Activated T-cell treated with anti-CD3 and anti-CD28 coated beads, Interleukin-2, amount 50 U/mL, for 4 hours (primary cell): ENCODE results near the gene NTRK2. TPM values are rescaled to one million over a fixed set of nuclear protein-coding genes. Genes with fewer than 3 reads are reported as not detected.

Experiments used
- ATAC-seq, 2 donors: fragments of 200-7000 bp; cut with Tn5 transposase; one replicate each; pipeline ENCODE4 v1.10.0; 2021
- DNase-seq: peaks from one replicate; pipeline ENCODE4 v3.0.0-alpha.2; 2020
- H3K27me3 Mint-ChIP-seq: one replicate; pipeline ENCODE4 v1.8.0; 2021; ENCODE audit warnings: low read depth, mixed read lengths
- H3K36me3 Mint-ChIP-seq: one replicate; pipeline ENCODE4 v1.8.0; 2022; ENCODE audit warnings: mixed read lengths; ENCODE audit not compliant: insufficient read depth
- H3K4me1 Mint-ChIP-seq: one replicate; pipeline ENCODE4 v1.8.0; 2021; ENCODE audit warnings: low read depth, mixed read lengths
- H3K4me3 Mint-ChIP-seq: one replicate; pipeline ENCODE4 v1.8.0; 2021; ENCODE audit warnings: mild to moderate bottlenecking, moderate library complexity, mixed read lengths
- H3K9me3 Mint-ChIP-seq: one replicate; pipeline ENCODE4 v1.8.0; 2021; ENCODE audit warnings: mixed read lengths
- total RNA-seq, 3 donors: library from RNA; stranded (reverse); gene quantifications; one replicate each; pipeline ENCODE4 v1.2.1, GENCODE V29; 2021

Gene NTRK2
- total RNA-seq, 3 donors from 2014 or later: 0.18 to 0.82 (median 0.38) TPM

- no peaks in the 10 kb centered on the region for H3K4me1 Mint-ChIP-seq
- no peak for DNase-seq
- no peaks in the 10 kb centered on the region for H3K9me3 Mint-ChIP-seq
- H3K4me3 Mint-ChIP-seq: no peak overlapping the region
- H3K27me3 Mint-ChIP-seq: peaks cover 2% of the 10 kb centered on the region
- no peak for ATAC-seq
- no peaks in the 10 kb centered on the region for H3K36me3 Mint-ChIP-seq
Observed at GRCh38 chr9:84839541-84839940, 170.0 kb downstream of the NTRK2 start.

GRCh38 chr9:84841931-84842330 lies 172.4 kb downstream of the NTRK2 start:
- Mint-ChIP-seq H3K4me1 (no peaks in the 10 kb centered on the region), H3K36me3 (no peaks in the 10 kb centered on the region), H3K27me3 (peaks cover 2% of the 10 kb centered on the region), H3K9me3 (no peaks in the 10 kb centered on the region), H3K4me3 (no peak overlapping the region)
- no peak for DNase-seq
- ATAC-seq: no peak

GRCh38 chr9:84843175-84843824 lies 173.8 kb downstream of the NTRK2 start:
- H3K27me3 Mint-ChIP-seq: peaks cover 2% of the 10 kb centered on the region
- no peak overlapping the region for H3K4me3 Mint-ChIP-seq
- no peaks in the 10 kb centered on the region for H3K4me1 Mint-ChIP-seq
- H3K9me3 Mint-ChIP-seq: no peaks in the 10 kb centered on the region
- H3K36me3 Mint-ChIP-seq: no peaks in the 10 kb centered on the region
- DNase-seq (no peak), ATAC-seq (no peak)

- Mint-ChIP-seq H3K4me1 (no peaks in the 10 kb centered on the region), H3K4me3 (no peak overlapping the region), H3K9me3 (no peaks in the 10 kb centered on the region), H3K36me3 (no peaks in the 10 kb centered on the region), H3K27me3 (no peaks in the 10 kb centered on the region)
- DNase-seq (no peak), ATAC-seq (no peak)
Observed at GRCh38 chr9:84845956-84846900, 176.7 kb downstream of the NTRK2 start.

- Mint-ChIP-seq H3K9me3 (no peaks in the 10 kb centered on the region), H3K4me1 (no peaks in the 10 kb centered on the region), H3K36me3 (no peaks in the 10 kb centered on the region), H3K27me3 (no peaks in the 10 kb centered on the region), H3K4me3 (no peak overlapping the region)
- ATAC-seq (no peak), DNase-seq (no peak)
Observed at GRCh38 chr9:84846906-84847305, 177.4 kb downstream of the NTRK2 start.

- Mint-ChIP-seq H3K27me3 (no peaks in the 10 kb centered on the region), H3K4me3 (no peak overlapping the region), H3K36me3 (no peaks in the 10 kb centered on the region), H3K4me1 (no peaks in the 10 kb centered on the region), H3K9me3 (no peaks in the 10 kb centered on the region)
- DNase-seq: no peak
- no peak for ATAC-seq
Observed at GRCh38 chr9:84849049-84849448, 179.5 kb downstream of the NTRK2 start.

- DNase-seq (no peak), ATAC-seq (no peak)
- Mint-ChIP-seq H3K36me3 (no peaks in the 10 kb centered on the region), H3K9me3 (no peaks in the 10 kb centered on the region), H3K4me1 (no peaks in the 10 kb centered on the region), H3K4me3 (no peak overlapping the region), H3K27me3 (no peaks in the 10 kb centered on the region)
Observed at GRCh38 chr9:84850830-84851392, 181.4 kb downstream of the NTRK2 start.

- no peaks in the 10 kb centered on the region for H3K9me3 Mint-ChIP-seq
- no peaks in the 10 kb centered on the region for H3K36me3 Mint-ChIP-seq
- DNase-seq (no peak), ATAC-seq (no peak)
- no peaks in the 10 kb centered on the region for H3K27me3 Mint-ChIP-seq
- H3K4me1 Mint-ChIP-seq: no peaks in the 10 kb centered on the region
- no peak overlapping the region for H3K4me3 Mint-ChIP-seq
Observed at GRCh38 chr9:84851935-84852585, 182.5 kb downstream of the NTRK2 start.

- Mint-ChIP-seq H3K36me3 (no peaks in the 10 kb centered on the region), H3K4me3 (no peak overlapping the region), H3K9me3 (no peaks in the 10 kb centered on the region), H3K4me1 (no peaks in the 10 kb centered on the region), H3K27me3 (no peaks in the 10 kb centered on the region)
- ATAC-seq: no peak
- DNase-seq: no peak
Observed at GRCh38 chr9:84852617-84853301, 183.2 kb downstream of the NTRK2 start.

GRCh38 chr9:84856181-84856632 lies 186.7 kb downstream of the NTRK2 start:
- Mint-ChIP-seq H3K4me3 (no peak overlapping the region), H3K4me1 (no peaks in the 10 kb centered on the region), H3K27me3 (peaks cover 2% of the 10 kb centered on the region), H3K9me3 (no peaks in the 10 kb centered on the region), H3K36me3 (no peaks in the 10 kb centered on the region)
- ATAC-seq: no peak
- DNase-seq: no peak

- Mint-ChIP-seq H3K4me3 (no peak overlapping the region), H3K27me3 (peaks cover 2% of the 10 kb centered on the region), H3K36me3 (no peaks in the 10 kb centered on the region), H3K4me1 (no peaks in the 10 kb centered on the region), H3K9me3 (no peaks in the 10 kb centered on the region)
- DNase-seq (no peak), ATAC-seq (no peak)
Observed at GRCh38 chr9:84857211-84857610, 187.7 kb downstream of the NTRK2 start.

GRCh38 chr9:84858364-84858763 lies 188.8 kb downstream of the NTRK2 start:
- no peak for ATAC-seq
- H3K36me3 Mint-ChIP-seq: no peaks in the 10 kb centered on the region
- peaks cover 4% of the 10 kb centered on the region for H3K27me3 Mint-ChIP-seq
- H3K4me1 Mint-ChIP-seq: no peaks in the 10 kb centered on the region
- no peak overlapping the region for H3K4me3 Mint-ChIP-seq
- no peak for DNase-seq
- no peaks in the 10 kb centered on the region for H3K9me3 Mint-ChIP-seq

GRCh38 chr9:84860249-84861115 lies 191.0 kb downstream of the NTRK2 start:
- ATAC-seq: no peak
- no peaks in the 10 kb centered on the region for H3K4me1 Mint-ChIP-seq

More at GRCh38 chr9:84860249-84861115, 191.0 kb downstream of the NTRK2 start:
- DNase-seq: no peak
- Mint-ChIP-seq H3K36me3 (no peaks in the 10 kb centered on the region), H3K9me3 (no peaks in the 10 kb centered on the region), H3K4me3 (no peak overlapping the region), H3K27me3 (peaks cover 4% of the 10 kb centered on the region)
